IPS DF 6.9 (cell line): ENCODE data around the gene TRAPPC2L.

ENCODE experiments used
- DNase-seq: peaks from one replicate; pipeline ENCODE4 v3.0.0-alpha.2; 2013; ENCODE audit warnings: low read depth, low spot score
- H3K27ac ChIP-seq: one replicate; pipeline ENCODE4 v1.5.1; 2013; ENCODE audit warnings: low read length, control low read depth
- H3K27me3 ChIP-seq: 2 replicates; pipeline ENCODE4 v1.6.1; 2013; ENCODE audit warnings: mild to moderate bottlenecking, low read length; ENCODE audit not compliant: control insufficient read depth, insufficient read depth
- H3K36me3 ChIP-seq: 2 replicates; pipeline ENCODE4 v1.6.1; 2013; ENCODE audit warnings: low read length; ENCODE audit not compliant: control insufficient read depth, insufficient read depth
- H3K4me1 ChIP-seq: 2 replicates; pipeline ENCODE4 v1.6.1; 2013; ENCODE audit warnings: low read length; ENCODE audit not compliant: control insufficient read depth, insufficient read depth
- H3K4me3 ChIP-seq: 2 replicates; pipeline ENCODE4 v1.5.1; 2013; ENCODE audit warnings: mild to moderate bottlenecking, low read length
- H3K9me3 ChIP-seq: 2 replicates; pipeline ENCODE4 v1.6.1; 2013; ENCODE audit warnings: low read length, inconsistent platforms; ENCODE audit not compliant: control insufficient read depth, insufficient read depth
- whole genome bisulfite sequencing: extraction: QIAGEN DNeasy Blood & Tissue Kit; methylation state at CpG from one replicate; pipeline ENCODE4 v1.1.7; 2013; ENCODE audit warnings: mixed read lengths, missing lambda C conversion rate; ENCODE audit not compliant: insufficient read length, insufficient coverage; 5-methylcytosine and 5-hydroxymethylcytosine counted together

Gene TRAPPC2L

DNA sequence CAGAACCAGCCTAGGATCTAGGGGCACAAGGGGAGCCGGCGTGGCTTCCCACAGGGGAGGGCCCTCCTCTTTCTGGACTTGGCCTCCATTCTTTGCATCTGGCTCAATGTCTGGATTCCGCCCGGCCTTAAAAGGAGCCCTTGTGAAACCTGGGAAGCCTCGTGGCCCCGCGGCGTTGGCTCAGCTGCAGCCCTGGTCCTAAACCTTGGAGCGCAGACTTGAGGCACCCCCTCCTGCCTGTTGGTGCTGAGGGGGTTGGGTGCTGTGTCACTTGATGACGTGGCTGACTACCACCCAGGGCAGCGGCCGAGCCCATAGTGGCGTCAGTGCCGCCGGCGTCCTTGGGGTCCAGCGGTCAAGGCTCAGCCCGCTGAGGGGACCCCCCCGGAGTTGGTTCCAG, 4.4 kb downstream of the TRAPPC2L start:
- Histone ChIP-seq H3K4me1 (no peaks in the 10 kb centered on the region), H3K36me3 (peaks cover 20% of the 10 kb centered on the region), H3K4me3 (no peak overlapping the region), H3K9me3 (no peaks in the 10 kb centered on the region), H3K27ac (no peak overlapping the region), H3K27me3 (no peaks in the 10 kb centered on the region)
- no peak for DNase-seq
- no CpG with 5 or more reads among the region's 19 CpGs for WGBS

DNA sequence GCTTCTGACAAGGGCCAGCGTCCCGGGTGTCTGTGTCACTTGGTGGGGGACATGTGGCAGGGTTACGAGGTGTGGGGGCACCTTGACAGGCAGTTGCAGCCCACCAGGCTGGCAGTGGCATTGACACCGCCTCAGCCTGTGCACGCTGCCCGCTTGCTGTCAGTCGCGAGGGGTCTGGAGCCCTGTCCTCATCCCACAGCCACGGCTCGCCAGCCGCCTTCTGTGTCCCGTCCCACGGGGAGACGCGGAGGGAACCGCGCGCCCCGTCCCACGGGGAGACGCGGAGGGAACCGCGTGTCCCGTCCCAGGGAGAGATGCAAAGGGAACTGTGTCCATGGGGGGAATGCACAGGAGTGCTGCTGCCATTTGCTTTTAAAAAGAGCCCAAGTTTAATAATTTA, 6.0 kb downstream of the TRAPPC2L start:
- Histone ChIP-seq H3K36me3 (peaks cover 20% of the 10 kb centered on the region), H3K4me3 (no peak overlapping the region), H3K27ac (no peak overlapping the region), H3K27me3 (no peaks in the 10 kb centered on the region), H3K4me1 (no peaks in the 10 kb centered on the region), H3K9me3 (no peaks in the 10 kb centered on the region)
- WGBS = no CpG with 5 or more reads among the region's 25 CpGs
- no peak for DNase-seq

DNA sequence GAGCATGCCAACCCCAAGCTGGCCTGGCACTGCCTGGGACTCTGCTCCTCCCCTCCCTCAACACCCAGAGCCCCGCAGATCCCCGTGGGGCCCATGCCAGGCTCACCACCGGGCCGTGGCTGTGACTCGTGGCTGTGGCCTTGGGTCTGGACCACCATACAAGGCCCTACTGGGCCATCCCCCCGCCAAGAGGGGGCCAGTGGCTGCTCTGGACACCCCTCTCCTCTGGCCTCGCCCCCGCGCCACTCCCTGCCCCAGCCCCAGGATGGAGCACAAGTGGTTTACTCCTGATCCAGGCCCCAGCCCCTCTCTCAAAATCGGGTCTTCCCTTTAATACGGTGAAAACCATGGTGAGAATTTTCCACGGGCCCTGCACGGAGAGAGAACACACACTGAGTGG, 6.5 kb downstream of the TRAPPC2L start:
- Histone ChIP-seq H3K9me3 (no peaks in the 10 kb centered on the region), H3K27me3 (no peaks in the 10 kb centered on the region), H3K4me1 (no peaks in the 10 kb centered on the region), H3K4me3 (no peak overlapping the region), H3K36me3 (peaks cover 20% of the 10 kb centered on the region), H3K27ac (no peak overlapping the region)
- no peak for DNase-seq
- no CpG with 5 or more reads among the region's 13 CpGs for WGBS

DNA sequence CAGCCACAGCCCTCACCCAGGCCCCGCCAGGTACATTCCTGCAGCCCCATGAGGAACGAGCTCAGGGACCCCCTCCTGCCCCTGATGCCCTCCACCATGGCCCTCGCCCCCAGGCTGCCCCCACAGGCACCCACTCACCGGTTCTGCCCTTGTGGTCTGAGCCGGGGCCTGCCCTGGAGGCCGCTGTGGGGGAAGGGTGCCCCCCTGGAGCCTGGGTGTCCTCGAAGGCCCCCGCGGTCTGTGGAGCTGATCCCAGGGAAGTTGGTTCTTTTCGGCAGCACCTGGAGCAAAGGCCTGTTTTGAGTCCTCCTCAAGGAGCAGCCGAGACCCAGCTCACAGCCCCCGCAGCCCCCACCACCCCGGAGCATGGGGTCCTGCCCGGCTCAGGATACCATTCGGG, 7.2 kb downstream of the TRAPPC2L start:
- no peaks in the 10 kb centered on the region for H3K4me1 ChIP-seq
- no peaks in the 10 kb centered on the region for H3K27me3 ChIP-seq
- peaks cover 19% of the 10 kb centered on the region for H3K36me3 ChIP-seq
- no peak for DNase-seq
- no peak overlapping the region for H3K4me3 ChIP-seq
- H3K27ac ChIP-seq = no peak overlapping the region
- no peaks in the 10 kb centered on the region for H3K9me3 ChIP-seq
- WGBS = no CpG with 5 or more reads among the region's 15 CpGs

DNA sequence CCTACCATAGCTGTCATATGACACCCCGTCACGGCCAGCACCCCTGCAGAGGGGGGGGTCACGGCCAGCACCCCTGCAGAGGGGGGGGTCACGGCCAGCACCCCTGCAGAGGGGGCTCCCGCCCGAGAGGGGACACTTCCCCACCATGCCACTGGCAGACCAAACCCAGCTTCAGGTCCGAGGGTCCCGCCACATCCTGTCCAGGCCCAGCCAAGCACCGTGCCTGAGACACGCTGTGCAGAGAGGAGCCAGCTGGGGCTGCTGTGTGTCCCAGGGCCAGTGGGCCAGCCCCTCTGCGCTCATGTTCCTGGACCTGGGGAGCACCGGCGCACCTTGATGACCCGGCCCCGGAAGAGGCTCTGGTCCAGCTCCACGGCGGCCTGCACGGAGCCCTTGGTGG, 7.6 kb downstream of the TRAPPC2L start:
- WGBS = no CpG with 5 or more reads among the region's 18 CpGs
- peaks cover 18% of the 10 kb centered on the region for H3K36me3 ChIP-seq
- H3K9me3 ChIP-seq = no peaks in the 10 kb centered on the region
- no peaks in the 10 kb centered on the region for H3K27me3 ChIP-seq
- no peak overlapping the region for H3K4me3 ChIP-seq
- DNase-seq = no peak
- no peaks in the 10 kb centered on the region for H3K4me1 ChIP-seq
- H3K27ac ChIP-seq = no peak overlapping the region

DNA sequence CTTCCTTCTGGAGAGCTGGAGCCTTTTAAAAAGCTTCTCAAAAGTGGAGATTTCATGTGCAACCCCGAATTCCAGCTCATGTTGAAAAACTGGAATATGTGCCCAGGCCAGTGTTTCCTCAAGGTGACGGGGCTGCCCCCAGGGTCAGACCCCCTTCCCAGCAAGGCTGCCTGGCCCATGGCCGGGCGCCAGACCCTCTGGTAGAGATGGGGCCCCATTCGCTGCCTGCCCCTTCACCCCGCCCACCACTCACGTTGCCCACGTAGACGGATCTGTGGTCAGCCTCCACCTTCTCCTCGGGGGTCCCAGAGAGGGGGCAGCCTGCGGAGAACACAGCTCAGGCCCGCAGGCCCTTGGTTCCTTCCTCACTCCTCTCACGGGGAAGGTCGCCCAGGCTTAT, 8.4 kb downstream of the TRAPPC2L start:
- Histone ChIP-seq H3K36me3 (peaks cover 14% of the 10 kb centered on the region), H3K27me3 (no peaks in the 10 kb centered on the region), H3K27ac (no peak overlapping the region), H3K9me3 (no peaks in the 10 kb centered on the region), H3K4me1 (no peaks in the 10 kb centered on the region), H3K4me3 (no peak overlapping the region)
- WGBS = no CpG with 5 or more reads among the region's 14 CpGs
- no peak for DNase-seq

DNA sequence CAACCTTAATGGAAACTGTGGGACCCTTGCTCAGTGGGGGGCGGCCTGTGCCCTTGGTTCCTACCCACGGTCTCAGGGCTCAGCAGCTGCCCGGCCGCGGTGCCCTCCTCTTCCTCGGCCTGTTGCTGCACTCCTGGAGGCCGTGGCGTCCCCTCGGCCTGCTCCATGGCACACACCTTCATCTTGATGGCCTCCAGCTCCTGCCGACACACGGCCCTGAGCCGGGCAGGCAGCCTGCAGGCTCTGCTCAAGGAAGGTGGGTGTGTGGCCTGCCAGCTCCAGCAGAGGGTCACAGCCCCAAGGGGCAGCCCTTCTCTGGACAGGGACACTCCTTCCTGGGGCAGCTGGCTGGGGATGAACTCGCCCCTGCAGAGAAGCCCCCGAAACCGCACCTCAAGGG, 8.8 kb downstream of the TRAPPC2L start:
- H3K4me3 ChIP-seq = no peak overlapping the region

DNA sequence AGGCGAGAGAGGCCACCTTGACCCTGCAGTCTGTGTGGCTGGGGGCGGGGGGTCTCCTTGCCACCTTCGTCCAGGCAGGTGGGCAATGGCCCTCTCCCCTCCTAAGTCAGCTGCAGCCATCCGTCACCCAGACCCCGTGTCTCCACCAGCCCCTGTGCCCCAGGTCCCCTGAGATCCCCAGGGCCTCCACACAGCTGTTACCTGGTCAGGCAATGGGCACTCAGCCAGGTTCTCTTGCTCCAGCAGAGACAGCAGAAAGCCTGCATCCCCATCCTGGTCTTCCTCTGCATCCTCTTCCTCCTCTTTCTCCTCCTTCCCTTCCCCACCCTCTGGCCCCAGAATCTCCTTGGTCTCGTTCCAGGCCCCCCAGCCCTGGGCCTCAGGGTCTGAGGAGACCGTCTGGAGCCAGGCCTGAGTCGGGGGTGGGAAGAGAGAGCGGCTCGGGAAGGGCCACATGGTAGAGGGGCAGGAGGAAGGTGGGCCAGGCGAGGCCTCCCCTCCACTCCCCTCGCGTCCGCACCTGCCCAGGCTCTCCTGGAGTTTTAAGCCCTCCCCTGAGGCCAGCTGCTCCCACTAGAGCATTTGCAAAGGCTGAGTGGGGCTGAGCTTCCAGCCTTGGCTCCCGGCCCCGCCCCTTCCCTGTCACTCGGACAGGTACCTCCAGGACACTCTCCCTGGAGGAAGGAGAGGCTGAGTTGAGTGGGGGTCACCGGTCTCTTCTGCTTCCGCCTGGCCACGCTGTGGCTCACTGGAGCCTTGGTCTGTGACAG, 9.4 kb downstream of the TRAPPC2L start, which contains the start of gene PABPN1L:
TSS of gene PABPN1L (minus strand) at position 510 of the 770 bp plus-strand sequence. CDS start at position 456, 54 bp downstream.
- no CpG with 5 or more reads among the region's 20 CpGs for WGBS
- H3K27ac ChIP-seq = no peak within 1 kb of the TSS
- peaks cover 5% of the 10 kb centered on the region; the same call in 1 of the 2 replicates for H3K36me3 ChIP-seq
- DNase-seq = no peak
- no peaks in the 10 kb centered on the region for H3K27me3 ChIP-seq
- no peaks in the 10 kb centered on the region for H3K9me3 ChIP-seq
- no peak within 1 kb of the TSS for H3K4me3 ChIP-seq
- no peaks in the 10 kb centered on the region for H3K4me1 ChIP-seq

More for the DNA sequence above, 8.8 kb downstream of the TRAPPC2L start:
- no peaks in the 10 kb centered on the region for H3K9me3 ChIP-seq
- H3K36me3 ChIP-seq = peaks cover 9% of the 10 kb centered on the region
- H3K27ac ChIP-seq = no peak overlapping the region
- no peaks in the 10 kb centered on the region for H3K27me3 ChIP-seq
- no peak for DNase-seq
- WGBS = no CpG with 5 or more reads among the region's 15 CpGs
- no peaks in the 10 kb centered on the region for H3K4me1 ChIP-seq

DNA sequence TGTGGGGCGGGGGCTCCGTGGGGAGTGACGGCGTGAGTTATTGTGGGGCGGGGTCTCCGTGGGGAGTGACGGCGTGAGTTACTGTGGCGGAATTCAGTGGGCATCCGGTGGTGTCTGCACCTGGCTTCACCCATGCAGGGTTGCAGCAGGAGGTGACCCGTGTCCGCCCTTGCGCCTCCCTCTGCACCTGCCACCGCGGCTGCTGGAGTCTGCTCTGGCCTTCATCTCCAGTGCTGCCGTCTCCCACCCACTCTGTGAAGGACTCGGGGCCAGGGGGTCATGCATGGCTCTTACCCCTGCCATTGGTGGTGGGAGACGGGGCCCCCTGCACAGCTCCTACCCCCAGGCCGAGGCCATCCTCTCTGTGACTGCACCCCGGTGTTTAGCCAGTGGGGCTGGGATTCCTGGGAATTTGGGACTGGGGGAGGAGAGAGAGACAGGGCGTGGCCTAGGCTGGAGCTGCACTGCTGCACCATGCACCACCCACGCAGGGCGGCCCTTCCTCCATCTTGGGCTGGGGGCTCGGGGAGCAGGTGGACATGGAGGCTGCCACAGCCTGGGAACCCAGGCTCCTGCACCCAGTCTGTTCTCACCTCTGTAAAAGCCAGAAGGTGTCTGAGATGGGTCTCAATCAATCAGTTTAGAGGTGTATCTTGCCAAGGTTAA, 10.8 kb downstream of the TRAPPC2L start:
- Histone ChIP-seq H3K4me3 (no peak overlapping the region), H3K9me3 (no peaks in the 10 kb centered on the region), H3K27ac (no peak overlapping the region), H3K27me3 (no peaks in the 10 kb centered on the region), H3K36me3 (no peaks in the 10 kb centered on the region; the same call in 1 of the 2 replicates), H3K4me1 (no peaks in the 10 kb centered on the region)
- no CpG with 5 or more reads among the region's 24 CpGs for WGBS
- DNase-seq = no peak

DNA sequence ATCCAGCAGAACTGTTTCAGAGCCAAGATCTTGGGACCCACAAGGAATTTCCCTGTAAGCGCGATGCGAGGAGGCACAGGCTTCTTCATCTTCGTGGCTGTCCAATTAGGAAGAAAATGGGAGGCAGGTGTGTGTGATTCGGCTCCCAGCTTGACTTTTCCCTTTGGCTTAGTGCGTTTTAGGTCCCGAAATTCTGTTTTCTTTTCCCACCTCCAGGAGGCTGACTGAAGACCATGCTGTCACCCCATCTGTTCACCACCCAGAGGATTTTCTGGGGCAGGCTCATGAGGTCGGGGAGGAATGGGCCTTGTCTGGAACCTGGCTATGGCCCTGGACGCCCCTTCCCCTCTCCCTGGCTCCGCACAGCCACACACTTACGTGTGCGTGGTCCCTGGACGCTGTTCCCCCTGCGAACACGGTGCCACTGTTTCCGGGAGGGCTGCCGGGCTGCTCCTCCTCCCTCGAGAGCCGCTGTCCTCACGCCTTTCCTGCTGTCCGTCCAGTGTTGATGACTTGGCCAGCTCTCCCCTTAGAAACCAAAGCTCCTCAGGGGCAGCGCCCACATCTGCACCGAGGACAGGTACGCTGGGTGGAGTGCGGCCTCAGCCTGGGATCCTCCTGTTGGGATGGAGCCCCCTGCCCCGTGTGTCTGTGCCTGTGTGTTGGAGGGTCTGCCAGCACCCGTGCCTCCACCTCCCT, 12.2 kb downstream of the TRAPPC2L start:
- no peaks in the 10 kb centered on the region; the same call in 1 of the 2 replicates for H3K36me3 ChIP-seq
- WGBS = no CpG with 5 or more reads among the region's 27 CpGs
- H3K9me3 ChIP-seq = no peaks in the 10 kb centered on the region
- H3K4me1 ChIP-seq = no peaks in the 10 kb centered on the region; the same call in 1 of the 2 replicates
- H3K27ac ChIP-seq = no peak overlapping the region
- DNase-seq = no peak
- H3K4me3 ChIP-seq = no peak overlapping the region
- H3K27me3 ChIP-seq = no peaks in the 10 kb centered on the region
